MCF 10A (cell line): ENCODE data around the gene TRIM17. TPM values are rescaled to one million over a fixed set of nuclear protein-coding genes. Genes with fewer than 3 reads are reported as not detected.

Experiments
- BruUV-seq: library from RNA; stranded (reverse); fragments of 400-500 nt; replicated peaks from 2 replicates; lab custom pipeline; 2021; lab: Mats Ljungman, UMichigan
- CTCF ChIA-PET: fragments of 300-600 bp; sonication (Branson Sonifier 250); formaldehyde crosslinking; extraction: SDS; loops from one replicate; lab custom pipeline; 2021; ENCODE audit warnings: antibody characterized with exemption, inconsistent platforms; lab: Yijun Ruan, JAX
- POLR2A ChIA-PET: fragments of 300-600, 350-650 bp; sonication (Branson Sonifier 250); formaldehyde crosslinking; extraction: SDS; loops from one replicate; lab custom pipeline; 2020; ENCODE audit warnings: antibody characterized with exemption, inconsistent platforms; lab: Yijun Ruan, JAX
- DNase-seq: peaks from one replicate; pipeline ENCODE4 v3.0.0-alpha.2; 2018; ENCODE audit not compliant: unreplicated experiment
- H3K27ac Mint-ChIP-seq: one replicate; pipeline ENCODE4 v1.8.0; 2022; ENCODE audit warnings: mild to moderate bottlenecking, low read depth, mixed read lengths; ENCODE audit not compliant: unreplicated experiment
- H3K27me3 Mint-ChIP-seq: one replicate; pipeline ENCODE4 v1.8.0; 2022; ENCODE audit warnings: mixed read lengths; ENCODE audit not compliant: insufficient read depth, unreplicated experiment
- H3K36me3 Mint-ChIP-seq: one replicate; pipeline ENCODE4 v1.8.0; 2022; ENCODE audit warnings: mild to moderate bottlenecking, moderate library complexity, mixed read lengths; ENCODE audit not compliant: insufficient read depth, unreplicated experiment
- H3K4me1 Mint-ChIP-seq: one replicate; pipeline ENCODE4 v1.8.0; 2022; ENCODE audit warnings: mixed read lengths; ENCODE audit not compliant: insufficient read depth, unreplicated experiment
- H3K4me3 Mint-ChIP-seq: one replicate; pipeline ENCODE4 v1.8.0; 2022; ENCODE audit warnings: mild to moderate bottlenecking, moderate library complexity, mixed read lengths; ENCODE audit not compliant: unreplicated experiment
- H3K9me3 Mint-ChIP-seq: one replicate; pipeline ENCODE4 v1.8.0; 2022; ENCODE audit warnings: mixed read lengths; ENCODE audit not compliant: unreplicated experiment
- CTCF ChIP-seq: fragments of 200-600 bp; IDR thresholded peaks from one replicate; pipeline ENCODE4 v1.8.0; 2022; ENCODE audit warnings: antibody characterized with exemption, mild to moderate bottlenecking; ENCODE audit not compliant: unreplicated experiment
- intact Hi-C: fragments of 100-400 bp; cut with micrococcal nuclease; formaldehyde crosslinking; loops from 2 replicates; pipeline ENCODE4 v1.14.1; 2022
- total RNA-seq: library from RNA; stranded (reverse); gene quantifications from 2 replicates; pipeline ENCODE4 v1.2.3, GENCODE V29; 2022

Gene TRIM17
- total RNA-seq, 1 experiment from 2014 or later, result not detected

DNA sequence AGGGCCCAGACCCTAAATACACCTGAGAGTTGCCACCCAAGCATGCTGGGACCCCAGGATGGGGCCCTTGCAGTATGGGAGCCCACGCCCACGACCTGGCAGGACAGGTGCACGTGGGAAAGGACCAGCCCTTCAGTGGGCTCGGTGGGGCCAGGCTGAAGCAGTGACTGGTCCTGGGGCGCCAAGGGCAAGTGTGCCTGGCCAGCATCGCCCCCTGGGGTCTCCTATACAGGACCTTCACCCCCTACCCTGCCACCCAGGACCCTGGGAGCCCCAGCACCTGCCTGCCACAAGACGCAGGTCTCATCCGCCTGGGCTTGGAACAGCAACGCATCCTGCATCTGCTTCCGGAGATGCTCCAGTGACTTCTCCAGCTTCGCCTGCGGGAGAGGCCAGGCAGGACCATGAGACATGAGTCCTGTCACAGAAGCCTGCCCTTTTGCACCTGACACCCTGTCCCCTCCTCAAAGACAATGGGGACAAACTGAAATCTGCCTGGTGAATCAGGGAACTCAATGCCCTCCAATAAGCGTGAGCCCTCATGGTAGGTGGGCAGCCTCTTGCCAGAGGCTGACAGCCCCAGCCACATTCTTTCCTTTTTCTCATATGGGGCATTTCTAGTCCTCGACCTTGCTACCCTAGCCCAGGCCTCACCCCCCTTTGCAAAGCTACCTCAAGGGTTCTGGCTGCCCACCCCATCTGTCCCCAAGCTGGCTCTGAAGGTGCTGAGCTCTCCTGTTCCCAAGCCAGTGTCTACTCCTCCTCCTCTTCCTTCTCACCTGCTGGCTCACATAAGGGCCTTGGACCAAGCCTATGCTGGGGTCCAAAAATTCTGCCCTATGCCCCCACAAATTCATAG, 14.7 kb downstream of the TRIM17 start:
- no peak overlapping the region for H3K4me3 Mint-ChIP-seq
- H3K9me3 Mint-ChIP-seq, result no peaks in the 10 kb centered on the region
- DNase-seq, result no peak
- BruUV-seq, result no TSS peak
- CTCF ChIA-PET, result interaction anchor here (0.6 to 1.3 kb wide), 4 partner anchors 42 to 398 kb away, joined by 3 to 5 read pairs (median 4); no protein-coding TSS in a partner anchor
- H3K27ac Mint-ChIP-seq, result peak overlapping the region; percentile 57
- peaks cover 34% of the 10 kb centered on the region for H3K4me1 Mint-ChIP-seq
- no peaks in the 10 kb centered on the region for H3K27me3 Mint-ChIP-seq
- intact Hi-C loops, result no loop called here
- H3K36me3 Mint-ChIP-seq, result peaks cover 55% of the 10 kb centered on the region
- POLR2A ChIA-PET, result interaction anchor here (0.9 kb wide), 1 partner anchor 27 kb away, joined by 3 read pairs; no protein-coding TSS in a partner anchor
- TF ChIP-seq CTCF, result no peak

GRCh38 chr1:228400692-228401454, 15.8 kb downstream of the TRIM17 start:
- DNase-seq, result no peak
- peaks cover 34% of the 10 kb centered on the region for H3K4me1 Mint-ChIP-seq
- no peaks in the 10 kb centered on the region for H3K27me3 Mint-ChIP-seq
- intact Hi-C loops, result no loop called here
- no peak for TF ChIP-seq CTCF
- BruUV-seq, result no TSS peak
- H3K4me3 Mint-ChIP-seq, result no peak overlapping the region
- peak overlapping the region; percentile 65 for H3K27ac Mint-ChIP-seq
- no peaks in the 10 kb centered on the region for H3K9me3 Mint-ChIP-seq
- CTCF ChIA-PET, result interaction anchor here (0.6 kb wide), 1 partner anchor 244 kb away, joined by 3 read pairs; no protein-coding TSS in a partner anchor
- H3K36me3 Mint-ChIP-seq, result peaks cover 64% of the 10 kb centered on the region
- POLR2A ChIA-PET, result no interaction called here

GRCh38 chr1:228400237-228400651, 16.4 kb downstream of the TRIM17 start:
- CTCF ChIA-PET, result interaction anchor here (0.6 kb wide), 2 partner anchors 89 to 243 kb away, joined by 3 read pairs; no protein-coding TSS in a partner anchor
- intact Hi-C loops, result no loop called here
- Mint-ChIP-seq H3K36me3 (peaks cover 70% of the 10 kb centered on the region), H3K4me1 (peaks cover 32% of the 10 kb centered on the region), H3K9me3 (no peaks in the 10 kb centered on the region), H3K27ac (peak overlapping the region; percentile 65), H3K27me3 (no peaks in the 10 kb centered on the region), H3K4me3 (no peak overlapping the region)
- no TSS peak for BruUV-seq
- POLR2A ChIA-PET, result no interaction called here
- TF ChIP-seq CTCF, result no peak
- no peak for DNase-seq
